HG03442 (cell line): ENCODE results near the gene POMT2.
"Not testable (repeated sequence)": the region's sequence is repeated elsewhere in the genome, so short reads cannot be mapped to it uniquely, and the experiment has no call there.

ENCODE experiments used
- ATAC-seq: cut with Tn5 transposase; IDR thresholded peaks from one replicate; pipeline ENCODE4 v1.9.1; 2021; ENCODE audit warnings: mild to moderate bottlenecking, moderate library complexity; ENCODE audit not compliant: unreplicated experiment

POMT2 gene

GRCh38 chr14:77325746-77326094, 5.0 kb upstream of the POMT2 start:
- no peak for ATAC-seq

- no peak for ATAC-seq
Measured at GRCh38 chr14:77324816-77325745, 4.4 kb upstream of the POMT2 start.

GRCh38 chr14:77324289-77324688, 3.6 kb upstream of the POMT2 start:
- no peak for ATAC-seq

- ATAC-seq = no peak
Measured at GRCh38 chr14:77323571-77323970, 2.9 kb upstream of the POMT2 start.

- no peak for ATAC-seq
Measured at GRCh38 chr14:77322951-77323350, 2.3 kb upstream of the POMT2 start.

- no peak for ATAC-seq
Measured at GRCh38 chr14:77322250-77322902, 1.7 kb upstream of the POMT2 start.

GRCh38 chr14:77319422-77319821, 1.3 kb downstream of the POMT2 start:
- ATAC-seq = no peak

- not testable (repeated sequence) for ATAC-seq
Measured at GRCh38 chr14:77318756-77319155, 1.9 kb downstream of the POMT2 start.

- no peak for ATAC-seq
Measured at GRCh38 chr14:77318006-77318553, 2.6 kb downstream of the POMT2 start.

- ATAC-seq = no peak
Measured at GRCh38 chr14:77316872-77317301, 3.8 kb downstream of the POMT2 start.

GRCh38 chr14:77316195-77316505, 4.5 kb downstream of the POMT2 start:
- no peak for ATAC-seq

GRCh38 chr14:77314539-77315457, 5.9 kb downstream of the POMT2 start:
- no peak for ATAC-seq

- ATAC-seq = no peak
Measured at GRCh38 chr14:77314043-77314442, 6.6 kb downstream of the POMT2 start.

GRCh38 chr14:77313371-77313770, 7.3 kb downstream of the POMT2 start:
- ATAC-seq = no peak

- no peak for ATAC-seq
Measured at GRCh38 chr14:77311217-77311616, 9.5 kb downstream of the POMT2 start.

- ATAC-seq = no peak
Measured at GRCh38 chr14:77310026-77310425, 10.7 kb downstream of the POMT2 start.

GRCh38 chr14:77309131-77309530, 11.6 kb downstream of the POMT2 start:
- no peak for ATAC-seq

GRCh38 chr14:77306851-77307496, 13.7 kb downstream of the POMT2 start:
- ATAC-seq = no peak

GRCh38 chr14:77306416-77306815, 14.3 kb downstream of the POMT2 start:
- ATAC-seq = no peak

GRCh38 chr14:77305696-77306095, 15.0 kb downstream of the POMT2 start:
- no peak for ATAC-seq
